ENCODE data around the gene HECA. TPM values are rescaled to one million over a fixed set of nuclear protein-coding genes. Genes with fewer than 3 reads are reported as not detected.

Gene HECA
- total RNA-seq, 1 donor from 2014 or later = 33.6 TPM

DNA sequence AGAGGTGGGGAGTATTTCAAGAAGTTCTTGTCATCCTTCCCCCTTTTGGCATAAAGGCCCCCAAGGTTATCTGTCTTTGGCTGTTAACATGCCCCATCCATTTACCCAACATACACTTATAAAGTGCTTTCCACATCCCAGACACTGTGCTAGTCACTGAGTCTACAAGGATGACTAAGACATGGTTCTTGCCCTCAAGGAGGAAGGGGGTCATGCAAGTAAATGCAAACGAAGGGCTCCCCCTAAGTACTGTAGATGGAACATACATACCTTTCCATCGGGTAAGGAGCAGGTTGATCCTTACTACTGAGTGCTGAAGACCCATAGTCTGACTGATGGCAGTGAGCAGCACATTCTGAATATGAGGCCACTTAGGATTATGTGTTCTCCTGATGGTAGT, 38.3 kb downstream of the HECA start:
- H3K9me3 Mint-ChIP-seq = no peaks in the 10 kb centered on the region
- H3K4me3 Mint-ChIP-seq (ENCODE audit: low read depth) = no peak overlapping the region
- H3K36me3 Mint-ChIP-seq (ENCODE audit: low read depth) = peaks cover 85% of the 10 kb centered on the region
- peaks cover 73% of the 10 kb centered on the region for H3K4me1 Mint-ChIP-seq (ENCODE audit: low read depth)
- intact Hi-C loops (cut with micrococcal nuclease) = loop anchor here (2.0 kb wide), 3 partner anchors 20 to 48 kb away; no protein-coding TSS in a partner anchor
- peak overlapping the region; percentile 70 for H3K27ac Mint-ChIP-seq
- no peaks in the 10 kb centered on the region for H3K27me3 Mint-ChIP-seq (ENCODE audit: low read depth)
- DNase-seq (ENCODE audit: low spot score) = no peak

DNA sequence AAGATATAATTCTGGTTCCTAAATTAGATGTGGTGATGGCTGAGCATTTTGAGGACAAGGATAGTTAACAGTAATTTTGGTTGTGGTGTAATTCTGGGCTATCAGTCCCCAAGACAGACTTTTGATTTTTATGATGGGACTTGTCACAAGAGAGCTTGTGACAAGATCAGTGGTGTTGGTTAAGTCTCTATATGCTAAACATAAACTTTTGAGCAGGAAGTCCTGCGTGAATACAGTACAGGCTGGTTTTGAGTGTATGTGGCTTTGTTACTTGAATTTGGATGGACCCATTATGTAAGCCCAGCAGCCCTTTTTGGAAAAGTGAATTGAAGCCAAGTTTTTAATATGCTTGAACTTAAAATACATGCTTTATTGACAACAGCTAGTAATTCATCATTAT, 38.9 kb downstream of the HECA start:
- DNase-seq (ENCODE audit: low spot score) = no peak
- Mint-ChIP-seq H3K9me3 (no peaks in the 10 kb centered on the region), H3K4me3 (ENCODE audit: low read depth) (no peak overlapping the region), H3K36me3 (ENCODE audit: low read depth) (peaks cover 85% of the 10 kb centered on the region), H3K27ac (peak overlapping the region; percentile 70), H3K27me3 (ENCODE audit: low read depth) (no peaks in the 10 kb centered on the region), H3K4me1 (ENCODE audit: low read depth) (peaks cover 73% of the 10 kb centered on the region)
- intact Hi-C loops (cut with micrococcal nuclease) = loop anchor here (2.0 kb wide), 3 partner anchors 21 to 49 kb away; no protein-coding TSS in a partner anchor

DNA sequence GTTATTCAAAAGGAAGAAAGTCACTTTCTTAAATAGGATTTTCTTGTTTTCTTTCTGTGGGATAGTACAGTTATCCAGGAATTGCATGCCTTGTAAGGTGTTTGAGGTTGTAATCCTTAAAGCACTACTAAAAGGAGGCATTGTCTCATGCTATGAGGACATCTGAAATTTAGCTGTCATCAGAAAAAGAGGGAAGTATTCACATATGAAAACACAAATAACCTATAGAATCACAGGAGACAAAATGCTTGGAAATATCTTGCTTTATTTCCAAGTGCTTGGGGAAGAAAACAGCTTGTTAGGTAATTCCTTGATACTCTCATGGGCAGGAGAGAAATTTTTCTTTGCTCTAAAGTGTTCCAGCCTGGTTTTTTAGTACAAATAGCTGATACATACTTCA, 40.1 kb downstream of the HECA start:
- intact Hi-C loops (cut with micrococcal nuclease) = no loop called here
- H3K27ac Mint-ChIP-seq = no peak overlapping the region
- no peaks in the 10 kb centered on the region for H3K27me3 Mint-ChIP-seq (ENCODE audit: low read depth)
- no peak for DNase-seq (ENCODE audit: low spot score)
- H3K9me3 Mint-ChIP-seq = no peaks in the 10 kb centered on the region
- peaks cover 68% of the 10 kb centered on the region for H3K4me1 Mint-ChIP-seq (ENCODE audit: low read depth)
- no peak overlapping the region for H3K4me3 Mint-ChIP-seq (ENCODE audit: low read depth)
- H3K36me3 Mint-ChIP-seq (ENCODE audit: low read depth) = peaks cover 83% of the 10 kb centered on the region

DNA sequence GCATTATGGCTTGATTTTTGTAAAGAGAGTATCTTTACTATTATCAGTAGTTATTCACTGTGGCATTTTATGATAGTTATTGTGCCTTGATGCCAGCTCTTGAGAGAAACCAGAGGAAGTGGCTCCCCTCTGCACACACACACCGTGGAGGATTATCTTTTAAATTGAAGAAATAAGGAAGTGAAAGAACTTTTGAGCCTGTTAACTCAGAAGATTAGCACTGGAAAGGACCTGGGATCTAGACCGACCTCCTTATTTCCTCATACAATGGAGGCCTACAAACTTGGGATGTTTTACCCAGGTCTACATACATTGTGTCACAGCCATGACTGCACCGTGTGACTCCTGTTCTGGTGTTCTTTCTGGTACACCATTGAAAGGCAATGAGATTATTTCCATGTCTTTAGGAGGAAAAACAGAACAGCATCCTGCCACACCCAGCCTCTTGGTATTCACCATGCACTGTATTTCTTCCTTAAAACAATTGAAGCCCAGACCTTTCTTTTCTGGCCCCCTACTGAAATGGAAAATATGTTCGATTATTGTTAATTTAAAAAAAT, 40.6 kb downstream of the HECA start:
- H3K36me3 Mint-ChIP-seq (ENCODE audit: low read depth) = peaks cover 83% of the 10 kb centered on the region
- no peaks in the 10 kb centered on the region for H3K9me3 Mint-ChIP-seq
- no peak overlapping the region for H3K4me3 Mint-ChIP-seq (ENCODE audit: low read depth)
- peaks cover 66% of the 10 kb centered on the region for H3K4me1 Mint-ChIP-seq (ENCODE audit: low read depth)
- H3K27ac Mint-ChIP-seq = peak overlapping the region; percentile 58
- intact Hi-C loops (cut with micrococcal nuclease) = no loop called here
- H3K27me3 Mint-ChIP-seq (ENCODE audit: low read depth) = no peaks in the 10 kb centered on the region
- DNase-seq (ENCODE audit: low spot score) = no peak

DNA sequence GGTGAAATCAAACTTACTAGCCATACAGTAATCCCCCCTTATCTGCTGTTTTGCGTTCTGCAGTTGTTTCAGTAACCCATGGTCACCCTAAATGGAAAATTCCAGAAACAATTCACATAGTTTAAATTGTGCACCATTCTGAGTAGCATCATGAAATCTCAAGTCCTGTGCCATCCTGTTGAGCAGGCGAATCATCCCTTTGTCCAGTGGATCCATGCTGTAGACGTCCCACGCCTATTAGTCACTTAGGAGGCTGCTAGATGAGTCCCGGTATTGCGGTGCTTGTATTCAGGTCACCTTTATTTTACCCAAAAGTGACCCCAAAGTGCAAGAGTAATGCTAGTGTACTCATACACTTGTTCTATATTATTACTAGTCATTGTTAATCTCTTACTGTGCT, 46.4 kb downstream of the HECA start:
- H3K27ac Mint-ChIP-seq = no peak overlapping the region
- no peak for DNase-seq (ENCODE audit: low spot score)
- intact Hi-C loops (cut with micrococcal nuclease) = no loop called here
- no peaks in the 10 kb centered on the region for H3K27me3 Mint-ChIP-seq (ENCODE audit: low read depth)
- peaks cover 61% of the 10 kb centered on the region for H3K36me3 Mint-ChIP-seq (ENCODE audit: low read depth)
- peaks cover 43% of the 10 kb centered on the region for H3K4me1 Mint-ChIP-seq (ENCODE audit: low read depth)
- no peak overlapping the region for H3K4me3 Mint-ChIP-seq (ENCODE audit: low read depth)
- H3K9me3 Mint-ChIP-seq = no peaks in the 10 kb centered on the region

DNA sequence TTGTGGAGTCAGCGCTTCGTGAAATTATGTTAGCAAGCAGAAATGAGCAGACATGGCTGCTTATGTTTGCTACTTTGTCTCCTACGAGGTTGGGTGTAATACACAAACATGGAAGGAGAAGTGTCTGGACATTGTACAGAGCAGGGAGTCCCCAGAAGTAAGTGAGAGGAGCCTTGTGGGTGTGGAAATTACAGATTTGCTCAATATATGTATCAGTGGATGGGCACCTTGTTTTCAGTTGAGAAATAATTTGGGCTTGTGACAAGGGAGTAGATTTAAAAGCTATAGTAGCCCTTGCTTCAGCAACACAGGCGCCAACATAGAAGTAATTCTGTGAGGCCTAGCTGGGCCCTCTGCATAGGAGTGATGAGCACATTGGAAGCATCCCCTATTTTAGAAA, 49.2 kb downstream of the HECA start:
- H3K36me3 Mint-ChIP-seq (ENCODE audit: low read depth) = peaks cover 35% of the 10 kb centered on the region
- H3K27me3 Mint-ChIP-seq (ENCODE audit: low read depth) = no peaks in the 10 kb centered on the region
- H3K27ac Mint-ChIP-seq = no peak overlapping the region
- H3K4me1 Mint-ChIP-seq (ENCODE audit: low read depth) = peaks cover 34% of the 10 kb centered on the region
- H3K4me3 Mint-ChIP-seq (ENCODE audit: low read depth) = no peak overlapping the region
- no peak for DNase-seq (ENCODE audit: low spot score)
- H3K9me3 Mint-ChIP-seq = no peaks in the 10 kb centered on the region
- intact Hi-C loops (cut with micrococcal nuclease) = no loop called here

DNA sequence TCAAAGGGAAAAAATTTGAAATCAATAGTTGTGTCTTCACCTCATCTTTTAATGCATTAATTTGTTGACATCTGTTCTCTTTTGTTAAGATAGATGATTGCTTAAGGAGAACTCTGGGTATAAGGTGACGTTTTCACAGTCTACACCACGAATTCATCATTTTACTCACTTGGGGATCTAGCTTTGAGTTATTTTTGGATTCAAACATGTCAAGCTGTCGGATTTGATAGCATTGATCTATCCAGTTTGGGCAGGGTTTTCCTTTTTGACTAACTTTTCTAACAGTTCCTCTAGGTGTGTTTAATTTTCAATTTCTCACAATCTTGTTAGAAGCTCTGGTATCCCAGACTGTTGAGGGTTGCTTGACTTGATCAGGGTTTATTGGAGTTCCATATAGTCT, 49.6 kb downstream of the HECA start:
- H3K4me3 Mint-ChIP-seq (ENCODE audit: low read depth) = no peak overlapping the region
- intact Hi-C loops (cut with micrococcal nuclease) = no loop called here
- no peak overlapping the region for H3K27ac Mint-ChIP-seq
- peaks cover 32% of the 10 kb centered on the region for H3K4me1 Mint-ChIP-seq (ENCODE audit: low read depth)
- H3K9me3 Mint-ChIP-seq = no peaks in the 10 kb centered on the region
- no peak for DNase-seq (ENCODE audit: low spot score)
- H3K36me3 Mint-ChIP-seq (ENCODE audit: low read depth) = peaks cover 31% of the 10 kb centered on the region
- H3K27me3 Mint-ChIP-seq (ENCODE audit: low read depth) = no peaks in the 10 kb centered on the region

DNA sequence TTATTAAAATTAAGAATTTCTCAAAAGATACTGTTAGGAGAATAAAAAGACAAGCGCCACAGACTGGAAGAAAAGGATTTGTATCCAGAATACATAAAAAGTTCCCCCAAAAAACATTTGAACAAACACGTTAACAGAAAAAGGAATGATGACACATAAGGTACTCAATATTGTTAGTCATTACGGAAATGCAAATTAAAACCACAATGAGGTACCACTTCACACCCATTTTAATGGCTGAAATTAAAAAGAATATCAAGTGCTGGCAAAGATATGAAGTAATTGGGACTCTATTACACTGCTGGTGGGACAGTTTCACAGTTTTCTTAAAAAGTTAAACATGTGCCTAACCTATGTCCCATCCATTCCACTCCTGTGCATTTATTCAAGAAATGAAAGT, 51.4 kb downstream of the HECA start:
- H3K36me3 Mint-ChIP-seq (ENCODE audit: low read depth) = peaks cover 15% of the 10 kb centered on the region
- no peaks in the 10 kb centered on the region for H3K27me3 Mint-ChIP-seq (ENCODE audit: low read depth)
- intact Hi-C loops (cut with micrococcal nuclease) = loop anchor here (5.0 kb wide), 1 partner anchor 369 kb away; no protein-coding TSS in a partner anchor
- no peak overlapping the region for H3K27ac Mint-ChIP-seq
- no peak overlapping the region for H3K4me3 Mint-ChIP-seq (ENCODE audit: low read depth)
- peaks cover 29% of the 10 kb centered on the region for H3K4me1 Mint-ChIP-seq (ENCODE audit: low read depth)
- no peaks in the 10 kb centered on the region for H3K9me3 Mint-ChIP-seq
- DNase-seq (ENCODE audit: low spot score) = no peak

DNA sequence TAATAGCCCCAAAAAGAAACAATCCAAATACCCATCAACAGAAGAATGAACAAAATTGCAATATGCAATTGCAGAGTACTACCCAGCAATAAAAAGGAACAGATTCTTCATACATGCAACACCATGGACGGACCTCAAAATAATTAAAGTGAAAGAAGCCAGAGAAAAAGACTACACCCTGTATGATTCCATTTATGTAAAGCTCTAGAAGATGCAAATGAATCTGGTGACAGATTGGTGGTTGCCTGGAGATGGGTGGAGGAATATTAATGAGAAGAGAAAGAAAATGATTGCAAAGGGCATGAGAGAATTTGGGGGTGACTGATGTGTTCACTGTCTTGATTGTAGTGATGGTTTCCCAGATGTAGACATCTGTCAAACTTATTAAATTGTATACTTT, 51.8 kb downstream of the HECA start:
- intact Hi-C loops (cut with micrococcal nuclease) = loop anchor here (5.0 kb wide), 1 partner anchor 369 kb away; no protein-coding TSS in a partner anchor
- H3K27me3 Mint-ChIP-seq (ENCODE audit: low read depth) = no peaks in the 10 kb centered on the region
- no peak overlapping the region for H3K27ac Mint-ChIP-seq
- H3K4me1 Mint-ChIP-seq (ENCODE audit: low read depth) = peaks cover 29% of the 10 kb centered on the region
- no peak overlapping the region for H3K4me3 Mint-ChIP-seq (ENCODE audit: low read depth)
- DNase-seq (ENCODE audit: low spot score) = no peak
- H3K9me3 Mint-ChIP-seq = no peaks in the 10 kb centered on the region
- H3K36me3 Mint-ChIP-seq (ENCODE audit: low read depth) = peaks cover 11% of the 10 kb centered on the region

- no peak overlapping the region for H3K27ac Mint-ChIP-seq
- no peak for DNase-seq (ENCODE audit: low spot score)
- H3K9me3 Mint-ChIP-seq = no peaks in the 10 kb centered on the region
- H3K27me3 Mint-ChIP-seq (ENCODE audit: low read depth) = no peaks in the 10 kb centered on the region
- H3K4me1 Mint-ChIP-seq (ENCODE audit: low read depth) = peaks cover 29% of the 10 kb centered on the region
- intact Hi-C loops (cut with micrococcal nuclease) = loop anchor here (5.0 kb wide), 1 partner anchor 370 kb away; no protein-coding TSS in a partner anchor
- no peak overlapping the region for H3K4me3 Mint-ChIP-seq (ENCODE audit: low read depth)
- H3K36me3 Mint-ChIP-seq (ENCODE audit: low read depth) = peaks cover 3% of the 10 kb centered on the region
These were observed 52.6 kb downstream of the HECA start for GRCh38 chr6:139187489-139187888.

- intact Hi-C loops (cut with micrococcal nuclease) = loop anchor here (5.0 kb wide), 1 partner anchor 372 kb away; no protein-coding TSS in a partner anchor
- H3K27ac Mint-ChIP-seq = no peak overlapping the region
These were observed 54.8 kb downstream of the HECA start for GRCh38 chr6:139189665-139190064.

DNA sequence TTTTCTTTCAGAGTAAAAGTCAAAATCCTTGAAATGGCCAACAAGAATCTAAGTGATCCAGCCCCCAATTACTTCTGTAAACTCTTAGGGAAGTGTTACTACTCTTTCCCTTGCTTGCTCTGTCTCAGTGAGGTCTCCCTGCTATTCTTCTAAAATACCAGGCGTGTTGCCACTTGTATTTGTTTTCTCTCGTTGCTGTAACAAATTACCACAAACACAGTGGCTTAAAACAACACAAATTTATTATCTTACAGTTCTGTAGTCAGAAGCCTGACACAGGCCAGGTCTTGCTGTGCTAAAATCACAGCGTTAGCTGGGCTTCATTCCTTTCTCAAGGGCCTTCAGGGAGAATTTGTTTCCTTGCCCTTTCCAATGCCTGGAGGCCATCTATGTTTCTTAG, 59.9 kb downstream of the HECA start:
- no peaks in the 10 kb centered on the region for H3K36me3 Mint-ChIP-seq (ENCODE audit: low read depth)
- no peak for DNase-seq (ENCODE audit: low spot score)
- intact Hi-C loops (cut with micrococcal nuclease) = no loop called here
- no peak overlapping the region for H3K27ac Mint-ChIP-seq
- H3K9me3 Mint-ChIP-seq = peaks cover 3% of the 10 kb centered on the region
- no peaks in the 10 kb centered on the region for H3K4me1 Mint-ChIP-seq (ENCODE audit: low read depth)
- no peak overlapping the region for H3K4me3 Mint-ChIP-seq (ENCODE audit: low read depth)
- no peaks in the 10 kb centered on the region for H3K27me3 Mint-ChIP-seq (ENCODE audit: low read depth)

More at GRCh38 chr6:139189665-139190064, 54.8 kb downstream of the HECA start:
- H3K36me3 Mint-ChIP-seq (ENCODE audit: low read depth) = peaks cover 3% of the 10 kb centered on the region
- peaks cover 3% of the 10 kb centered on the region for H3K9me3 Mint-ChIP-seq
- H3K4me3 Mint-ChIP-seq (ENCODE audit: low read depth) = no peak overlapping the region
- DNase-seq (ENCODE audit: low spot score) = no peak
- peaks cover 20% of the 10 kb centered on the region for H3K4me1 Mint-ChIP-seq (ENCODE audit: low read depth)
- H3K27me3 Mint-ChIP-seq (ENCODE audit: low read depth) = no peaks in the 10 kb centered on the region

GRCh38 chr6:139198529-139199288, 63.8 kb downstream of the HECA start:
- no peaks in the 10 kb centered on the region for H3K27me3 Mint-ChIP-seq (ENCODE audit: low read depth)
- H3K36me3 Mint-ChIP-seq (ENCODE audit: low read depth) = no peaks in the 10 kb centered on the region
- H3K9me3 Mint-ChIP-seq = peaks cover 3% of the 10 kb centered on the region
- H3K27ac Mint-ChIP-seq = no peak overlapping the region
- DNase-seq (ENCODE audit: low spot score) = no peak
- no peak overlapping the region for H3K4me3 Mint-ChIP-seq (ENCODE audit: low read depth)
- intact Hi-C loops (cut with micrococcal nuclease) = no loop called here
- no peaks in the 10 kb centered on the region for H3K4me1 Mint-ChIP-seq (ENCODE audit: low read depth)
